Activated T-cell treated with anti-CD3 and anti-CD28 coated beads, Interleukin-2, amount 50 U/mL, for 1 hour (primary cell): Measurements from ENCODE around the gene GFRA3.
A peak's percentile ranks its signal among the peaks of the same experiment; 100 is the strongest.

Experiments used
- DNase-seq: peaks from one replicate; pipeline ENCODE4 v3.0.0-alpha.2; 2020

GFRA3 gene

DNA sequence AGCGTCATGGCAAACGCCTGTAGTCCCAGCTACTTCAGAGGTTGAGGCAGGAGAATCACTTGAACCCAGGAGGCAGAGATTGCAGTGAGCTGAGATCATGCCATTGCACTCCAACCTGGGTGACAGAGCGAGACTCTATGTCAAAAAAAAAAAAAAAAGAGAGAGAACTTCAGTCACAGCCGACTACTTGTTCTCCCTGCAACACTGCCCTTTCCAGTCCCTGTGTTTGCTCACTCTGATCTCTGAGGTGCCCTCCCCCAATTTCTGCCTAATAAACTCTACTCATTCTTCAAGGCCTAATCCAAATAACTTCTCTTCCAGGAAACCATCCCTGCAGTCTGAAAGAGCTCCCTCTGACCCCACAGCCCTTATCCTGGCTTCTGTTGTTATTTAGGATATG lies 28.1 kb downstream of the GFRA3 start:
- no peak for DNase-seq

DNA sequence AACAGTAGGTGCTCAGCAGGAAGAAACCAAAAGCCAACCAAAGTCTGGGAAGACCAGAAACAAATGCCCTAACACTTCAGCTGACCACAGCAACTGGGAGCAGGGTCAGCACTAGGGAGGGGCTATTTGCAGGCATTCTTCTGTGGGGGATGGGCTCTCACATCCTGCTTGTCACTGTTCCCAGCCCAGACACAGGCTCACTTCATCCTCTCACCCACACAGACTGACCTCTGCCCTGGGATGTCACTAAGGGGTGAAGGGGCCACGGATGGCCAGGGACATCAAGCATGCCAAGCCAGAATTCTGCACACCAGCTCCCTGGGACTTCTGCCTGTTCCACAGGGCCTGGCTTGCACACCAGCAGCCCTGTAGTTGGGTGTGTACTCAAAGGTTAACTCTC lies 28.7 kb downstream of the GFRA3 start:
- no peak for DNase-seq

DNA sequence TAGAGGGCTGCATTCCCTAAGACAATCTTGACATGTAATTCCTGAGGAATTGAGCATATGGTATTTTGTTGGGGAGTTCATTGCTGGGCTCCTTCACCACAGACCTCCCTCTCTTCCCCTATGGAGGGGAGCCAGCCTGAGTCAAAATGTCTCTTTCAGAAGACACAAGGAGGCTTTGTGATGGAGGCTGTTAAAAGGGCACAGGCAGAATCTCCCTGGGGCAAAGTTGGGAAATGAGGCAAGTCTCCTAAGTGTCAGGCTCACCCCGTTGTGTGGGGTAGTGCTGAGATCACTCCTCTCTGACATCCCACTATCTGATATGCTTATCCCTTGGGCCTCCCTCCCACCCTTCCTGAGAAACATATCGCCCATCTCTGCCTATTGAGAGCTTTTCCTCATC lies 30.6 kb downstream of the GFRA3 start:
- no peak for DNase-seq

DNA sequence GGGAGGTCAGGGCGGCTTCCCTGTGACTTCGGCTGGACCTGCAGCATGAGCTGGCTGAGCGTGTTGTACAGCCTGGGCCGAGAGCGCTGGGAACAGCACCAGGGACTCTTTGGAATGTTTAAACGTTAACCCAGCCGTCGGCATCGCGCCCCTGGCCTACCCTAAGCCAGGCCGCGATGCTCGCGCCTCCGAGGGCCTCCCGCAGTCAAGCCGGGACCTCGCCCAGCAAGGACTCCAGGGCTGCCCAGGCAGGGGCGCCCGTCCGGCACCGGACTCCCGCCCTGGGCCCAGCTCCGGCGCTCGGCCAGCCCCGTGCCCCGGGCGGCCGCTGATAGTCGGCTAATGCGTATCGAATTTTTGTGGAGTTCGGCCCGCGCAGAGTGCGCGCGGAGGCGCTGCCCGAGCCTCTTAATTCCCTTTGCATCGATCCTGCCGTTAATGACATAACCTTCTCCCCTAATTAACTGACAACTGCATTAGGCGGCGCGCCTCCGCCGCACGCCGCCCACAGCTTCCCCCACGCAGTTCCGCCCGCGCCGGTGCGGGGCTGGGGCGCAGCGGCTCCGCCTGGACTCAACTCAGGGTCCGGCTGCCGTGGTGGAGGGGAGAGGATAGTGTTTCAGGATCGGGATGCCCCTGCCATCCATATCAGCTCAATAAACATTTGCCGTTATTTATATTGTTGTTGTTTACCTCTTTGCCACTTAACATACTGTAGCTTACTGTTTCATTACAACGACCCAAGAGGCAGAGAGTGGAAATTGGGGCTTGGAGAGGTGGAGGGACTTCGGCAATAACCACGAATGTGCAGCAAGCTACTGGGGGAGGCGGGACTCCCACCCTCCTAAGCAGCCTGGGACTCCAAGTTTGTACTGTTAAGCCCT lies 32.5 kb downstream of the GFRA3 start:
- peak; percentile 30 for DNase-seq

DNA sequence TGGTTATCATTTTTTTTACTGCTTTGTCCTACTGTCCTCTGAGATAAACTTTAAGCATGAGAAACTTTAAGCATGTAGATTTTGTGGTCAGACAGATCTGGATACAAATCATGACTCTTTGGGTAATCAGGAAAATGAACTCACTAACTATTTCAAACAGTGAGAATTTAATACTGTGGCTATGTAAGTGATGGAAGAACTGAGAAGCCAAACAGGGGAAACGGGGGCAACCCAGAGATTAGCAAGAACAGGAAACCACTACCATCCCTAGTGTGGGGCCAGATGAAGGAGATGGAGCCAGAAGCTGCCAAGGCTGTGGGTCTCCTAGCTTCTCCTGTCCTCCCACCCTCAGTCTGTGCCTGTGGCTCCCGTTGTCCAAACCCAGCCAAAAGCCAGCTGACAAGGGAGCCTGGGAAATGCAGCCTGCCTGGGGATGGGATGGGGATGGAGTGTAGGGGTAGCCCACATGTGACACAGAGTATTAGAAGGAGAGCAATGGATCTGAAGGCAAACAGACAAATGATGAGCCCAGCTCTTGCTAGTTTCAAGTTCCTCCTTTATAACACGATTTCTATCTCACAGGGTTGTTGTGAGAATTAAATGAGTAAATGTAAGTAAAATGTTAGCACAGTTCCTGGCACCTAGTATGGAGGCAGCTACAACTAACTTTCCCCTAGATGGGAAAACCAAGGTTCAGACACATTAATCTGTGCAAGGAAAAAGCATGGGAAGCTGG lies 33.6 kb downstream of the GFRA3 start:
- no peak for DNase-seq

DNA sequence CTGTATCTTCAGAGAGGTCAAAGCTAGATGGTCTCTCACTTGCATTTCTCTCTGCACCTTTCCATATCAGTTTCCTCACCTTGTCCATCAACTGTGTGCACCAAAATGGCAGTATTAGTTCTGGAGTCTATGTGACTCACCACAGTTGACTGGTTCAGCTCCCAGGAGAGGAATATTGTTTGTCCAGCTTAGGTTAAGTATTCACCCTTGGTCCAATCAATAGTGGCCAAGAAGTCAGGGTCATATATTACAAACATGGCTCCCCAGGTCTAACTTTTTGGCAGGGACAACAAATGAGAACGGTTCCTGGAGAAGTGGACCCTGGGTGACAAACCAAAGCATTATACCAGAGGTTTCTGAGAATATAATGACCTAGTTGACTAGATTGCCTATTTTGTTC lies 36.4 kb downstream of the GFRA3 start:
- no peak for DNase-seq

DNA sequence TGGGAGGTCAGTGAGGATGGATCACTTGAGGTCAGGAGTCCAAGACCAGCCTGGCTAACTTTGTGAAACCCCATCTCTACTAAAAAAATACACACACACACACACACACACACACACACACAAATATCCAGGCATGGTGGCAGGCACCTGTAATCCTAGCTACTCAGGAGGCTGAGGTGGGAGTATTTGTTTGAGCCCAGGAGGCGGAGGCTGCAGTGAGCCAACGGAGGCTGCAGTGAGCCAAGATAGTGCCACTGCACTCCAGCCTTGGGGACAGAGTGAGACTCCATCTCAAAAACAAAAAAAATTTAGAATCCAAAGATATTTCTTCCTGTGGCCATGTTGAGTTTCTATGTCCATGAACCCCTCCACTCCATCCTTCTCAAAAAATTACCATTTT lies 39.8 kb downstream of the GFRA3 start:
- no peak for DNase-seq

DNA sequence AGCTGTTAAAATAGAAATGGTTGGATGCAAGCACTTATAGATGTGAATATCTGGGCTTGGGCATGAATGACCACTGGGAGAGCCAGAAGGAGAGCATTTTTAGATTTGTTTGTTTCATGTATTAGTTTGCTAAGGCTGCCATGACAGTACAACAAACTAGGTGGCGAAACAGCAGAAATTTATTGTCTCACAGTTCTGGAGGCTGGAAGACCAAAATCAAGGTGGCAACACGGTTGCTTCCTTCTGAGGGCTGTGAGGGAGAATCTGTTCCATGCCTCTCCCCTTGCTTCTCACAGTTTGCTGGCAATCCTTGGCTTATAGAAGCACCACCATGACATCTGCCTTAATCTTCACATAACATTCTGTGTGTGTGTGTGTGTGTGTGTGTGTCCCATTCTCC lies 41.1 kb downstream of the GFRA3 start:
- DNase-seq, result no peak

DNA sequence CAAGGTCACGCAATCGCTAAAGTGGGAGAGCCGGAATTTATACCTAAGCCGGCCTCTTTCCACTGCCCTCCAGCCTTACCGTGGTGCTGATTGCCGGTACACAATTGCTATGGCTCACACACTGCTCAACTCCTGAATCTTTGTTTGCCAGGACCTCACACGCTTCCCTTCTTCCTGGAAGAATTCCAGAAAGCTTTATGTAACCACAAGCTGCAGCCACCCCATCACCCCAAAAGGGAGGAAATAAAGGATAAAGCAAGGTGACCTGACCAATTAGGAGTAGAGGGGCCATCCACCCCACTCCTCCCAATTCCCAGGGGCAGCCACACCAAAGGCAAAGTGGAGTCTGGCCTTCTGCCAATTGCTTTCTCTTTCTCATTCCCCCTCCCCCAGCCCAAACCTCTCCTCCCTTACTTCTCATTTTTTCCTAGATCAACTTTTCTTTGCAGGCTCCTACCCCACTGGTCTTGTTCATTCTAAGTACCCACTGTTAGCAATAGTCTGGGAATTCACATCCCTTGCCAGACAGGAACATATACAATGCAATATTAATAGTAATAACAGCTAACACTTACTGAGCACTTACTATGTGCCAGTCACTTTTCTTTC lies 43.3 kb downstream of the GFRA3 start:
- DNase-seq, result no peak

DNA sequence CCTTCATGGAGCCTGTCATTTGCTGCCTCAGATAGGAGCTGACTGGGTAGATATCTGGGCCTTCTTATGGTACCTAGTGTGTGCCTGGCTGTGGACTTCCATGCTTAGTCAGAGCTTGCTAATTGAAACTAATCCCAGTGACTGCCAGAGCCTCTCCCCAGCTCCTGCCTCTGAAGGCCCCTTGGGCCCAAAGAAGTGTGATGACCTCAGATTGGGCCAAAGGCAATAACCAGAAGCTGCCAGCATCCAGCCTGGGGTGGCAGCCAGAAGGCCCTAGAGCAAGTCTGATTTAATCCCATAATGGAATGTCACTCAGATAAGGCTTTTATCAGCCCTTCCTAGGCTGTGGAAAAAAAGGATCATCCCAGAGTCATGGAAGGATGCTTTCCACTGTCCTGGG lies 44.2 kb downstream of the GFRA3 start:
- DNase-seq, result no peak

DNA sequence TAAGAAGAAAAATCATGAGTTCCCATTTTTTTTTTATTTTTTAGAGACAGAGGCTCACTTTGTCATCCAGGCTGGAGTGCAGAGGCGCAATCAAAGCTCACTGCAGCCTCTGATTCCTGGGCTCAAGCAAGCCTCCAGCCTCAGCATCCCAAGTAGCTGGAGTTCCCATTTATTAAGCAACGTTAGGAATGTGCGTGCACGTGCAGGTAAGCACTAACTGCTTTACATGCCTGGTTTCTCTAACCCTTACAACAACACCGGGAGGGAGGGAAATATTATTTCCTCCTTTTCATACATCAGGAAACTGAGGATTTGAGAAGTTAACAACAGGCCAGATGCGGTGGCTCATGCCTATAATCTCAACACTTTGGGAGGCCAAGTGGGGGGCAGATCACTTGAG lies 45.0 kb downstream of the GFRA3 start:
- DNase-seq, result no peak

DNA sequence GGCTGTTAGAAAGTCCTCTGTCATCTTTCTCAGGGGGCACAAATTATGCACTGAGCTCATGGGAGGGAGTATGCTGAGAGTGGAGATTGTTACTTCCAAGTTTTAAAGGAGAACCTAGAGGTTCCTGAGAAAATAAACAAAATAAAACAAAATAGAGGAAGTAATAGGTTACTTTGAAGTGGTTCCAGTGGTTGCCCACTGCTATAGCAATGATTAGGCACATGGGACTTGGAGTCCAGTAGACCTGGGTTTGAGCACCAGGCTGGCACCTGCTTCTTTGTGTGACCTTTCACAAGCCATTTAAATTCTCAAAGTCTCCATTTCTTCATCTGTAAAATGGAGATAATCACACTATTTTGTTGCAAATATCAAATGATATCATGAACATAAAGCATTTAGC lies 47.5 kb downstream of the GFRA3 start:
- DNase-seq, result no peak

DNA sequence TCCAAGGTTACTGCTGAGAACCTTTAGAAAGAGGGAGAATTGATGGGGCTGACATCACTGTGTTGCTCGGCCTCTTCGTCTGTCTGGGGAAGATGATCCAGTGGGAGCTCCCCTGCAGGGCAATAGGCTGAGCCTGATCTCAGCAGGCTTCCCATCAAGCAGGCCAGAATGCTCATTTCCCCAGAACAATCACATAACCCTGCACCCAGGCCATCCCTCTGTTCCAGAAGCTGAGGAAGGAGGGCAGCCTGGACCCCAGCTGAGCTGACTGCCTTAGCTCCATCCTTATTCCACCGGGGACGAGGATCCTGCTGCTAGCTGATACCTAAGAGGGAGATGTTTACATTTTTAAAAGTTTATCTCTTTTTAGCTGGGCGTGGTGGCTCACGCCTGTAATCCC lies 49.7 kb downstream of the GFRA3 start:
- DNase-seq, result no peak

DNA sequence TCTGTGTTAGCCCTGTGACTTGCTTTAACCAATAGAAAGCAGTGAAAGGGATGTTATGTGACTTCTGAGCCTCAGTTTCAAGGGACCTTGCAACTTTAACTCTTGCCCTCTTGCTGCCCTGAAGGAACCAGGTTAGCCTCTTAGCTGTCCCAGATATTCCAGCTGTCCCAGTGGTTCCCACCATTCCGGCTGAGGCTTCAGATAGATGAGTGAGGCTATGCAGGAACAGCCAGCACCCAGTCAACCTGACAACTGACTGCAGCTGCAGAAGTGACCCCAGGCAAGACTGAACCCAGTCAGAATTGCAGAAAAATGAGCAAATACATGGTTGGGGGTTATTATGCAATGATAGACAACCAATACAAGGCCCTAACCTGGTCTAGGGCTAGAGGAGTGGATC lies 50.9 kb downstream of the GFRA3 start:
- DNase-seq, result no peak

DNA sequence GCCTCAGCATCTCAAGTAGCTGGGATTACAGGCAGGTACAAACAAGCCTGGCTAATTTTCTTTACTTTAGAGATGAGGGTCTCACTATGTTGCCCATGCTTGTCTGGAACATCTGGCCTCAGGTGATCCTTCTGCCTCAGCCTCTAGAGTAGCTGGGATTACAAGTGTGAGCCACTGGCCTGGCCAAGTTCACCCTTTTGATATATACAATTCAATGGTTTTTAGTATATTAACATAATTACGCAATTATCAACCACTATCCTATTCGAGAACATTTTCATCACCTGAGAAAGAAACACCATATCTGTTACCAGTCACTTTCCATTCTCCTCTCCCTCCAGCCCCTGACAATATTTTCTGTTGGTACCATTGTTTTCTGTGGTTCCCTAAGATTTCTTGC lies 57.6 kb downstream of the GFRA3 start:
- DNase-seq, result no peak

DNA sequence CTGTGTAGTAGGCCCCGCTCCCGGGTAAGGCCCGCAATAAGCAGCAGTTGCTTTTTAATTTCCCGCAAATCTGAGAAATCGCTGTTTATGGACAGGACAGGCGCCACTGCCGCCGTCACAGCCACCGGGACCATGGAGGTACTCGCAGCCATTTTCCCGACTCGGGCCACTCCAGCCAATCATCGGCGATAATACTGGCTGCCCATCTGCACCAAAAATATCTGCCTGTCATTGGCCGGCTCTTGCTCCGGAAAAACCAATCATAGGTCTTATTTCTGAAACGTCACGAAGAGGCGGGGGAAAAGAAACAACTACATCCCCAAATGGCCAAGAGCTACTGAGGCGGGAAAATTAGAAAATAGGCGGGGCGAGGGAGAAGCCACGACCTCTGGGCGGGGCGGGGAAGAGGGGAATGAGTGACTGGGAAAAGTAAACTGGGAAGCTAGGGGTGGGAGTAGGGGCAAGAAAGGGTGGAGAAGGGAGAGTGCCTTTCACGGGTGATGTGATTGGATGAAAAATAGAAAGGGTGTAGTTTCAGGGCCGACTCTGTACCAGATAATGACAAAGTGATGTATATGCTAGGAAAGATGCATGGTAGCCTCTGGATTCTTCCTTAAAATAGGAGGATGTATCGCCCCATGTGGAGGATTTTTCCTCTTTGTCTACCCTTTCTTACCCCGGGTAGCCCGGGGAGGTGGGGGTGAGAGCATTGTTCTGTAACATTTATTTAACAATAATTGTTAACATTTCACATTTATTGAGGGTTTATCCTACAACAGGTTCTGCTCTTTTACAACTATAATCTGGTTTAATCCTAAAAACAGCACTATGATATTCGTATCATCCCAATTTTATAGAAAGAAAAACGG lies 61.0 kb downstream of the GFRA3 start, which contains the start of gene CDC23:
CDC23 (minus strand) TSS at position 163 of the 869 bp plus-strand sequence; CDS start at position 152, 11 bp downstream.
- DNase-seq, result peak; percentile 82

DNA sequence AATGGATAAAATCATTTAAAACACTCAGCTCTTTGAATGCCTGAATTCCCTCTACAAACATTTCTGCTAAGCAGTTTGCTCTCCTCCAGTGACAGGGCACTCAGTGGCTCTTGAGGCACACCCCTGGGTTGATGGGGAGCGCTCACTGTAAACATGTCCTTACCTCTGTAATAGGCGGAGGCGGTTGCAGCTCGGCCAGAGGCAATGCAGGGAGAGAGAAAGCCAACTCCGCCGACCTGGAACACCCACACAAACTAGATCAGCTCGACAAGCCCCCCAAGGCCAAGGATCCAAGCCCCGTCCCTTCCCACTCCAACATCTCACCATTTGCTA lies 61.6 kb downstream of the GFRA3 start:
- DNase-seq, result no peak

DNA sequence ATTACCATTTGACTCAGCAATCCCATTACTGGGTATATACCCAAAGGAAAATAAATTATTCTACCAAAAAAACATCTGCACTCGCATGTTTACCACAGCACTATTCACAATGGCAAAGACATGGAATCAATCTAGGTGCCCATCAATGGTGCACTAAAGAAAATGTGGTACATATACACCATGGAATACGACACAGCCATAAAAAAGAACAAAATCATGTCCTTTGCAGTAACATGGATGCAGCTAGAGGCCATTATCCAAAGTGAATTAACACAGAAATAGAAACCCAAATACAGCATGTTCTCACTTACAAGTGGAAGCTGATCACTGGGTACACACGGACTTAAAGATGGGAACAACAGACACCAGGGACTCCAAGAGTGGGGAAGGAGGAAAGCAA lies 63.4 kb downstream of the GFRA3 start:
- DNase-seq, result no peak
